Astrocyte (in vitro differentiated cells and primary cell): Measurements from ENCODE around the gene ADIG. TPM values are rescaled to one million over a fixed set of nuclear protein-coding genes. Genes with fewer than 3 reads are reported as not detected.

Experiments used
- DNase-seq: peaks from one replicate; pipeline ENCODE4 v3.0.0-alpha.2; 2010; ENCODE audit warnings: low read depth
- FAIRE-seq: peaks from 2 replicates; lab custom pipeline; 2011; peaks lifted over from hg19 to GRCh38; lab: Jason Lieb, UNC
- H2AFZ ChIP-seq: 2 replicates; pipeline ENCODE4 v1.6.0; 2012; ENCODE audit warnings: low read depth, low read length, inconsistent platforms
- H3K27ac ChIP-seq: 2 replicates; pipeline ENCODE4 v1.5.1; 2011; ENCODE audit warnings: low read depth, low read length, inconsistent platforms
- H3K27me3 ChIP-seq: 2 replicates; pipeline ENCODE4 v1.6.0; 2011; ENCODE audit warnings: low read length, inconsistent platforms; ENCODE audit not compliant: insufficient read depth
- H3K36me3 ChIP-seq: 2 replicates; pipeline ENCODE4 v1.5.1; 2011; ENCODE audit warnings: low read length, inconsistent platforms; ENCODE audit not compliant: insufficient read depth
- H3K4me1 ChIP-seq: 2 replicates; pipeline ENCODE4 v1.5.1; 2011; ENCODE audit warnings: low read length, inconsistent platforms; ENCODE audit not compliant: insufficient read depth
- H3K4me2 ChIP-seq: 2 replicates; pipeline ENCODE4 v1.6.0; 2012; ENCODE audit warnings: low read length, inconsistent platforms
- H3K4me3 ChIP-seq: 2 replicates; pipeline ENCODE4 v1.5.1; 2011; ENCODE audit warnings: low read depth, mild to moderate bottlenecking, low read length, inconsistent platforms; ENCODE audit not compliant: insufficient read depth
- H3K79me2 ChIP-seq: 2 replicates; pipeline ENCODE4 v1.6.0; 2012; ENCODE audit warnings: mild to moderate bottlenecking, low read length, inconsistent platforms; ENCODE audit not compliant: insufficient read depth
- H3K9ac ChIP-seq: 2 replicates; pipeline ENCODE4 v1.6.0; 2012; ENCODE audit warnings: mild to moderate bottlenecking, low read length, inconsistent platforms
- H3K9me3 ChIP-seq: 2 replicates; pipeline ENCODE4 v1.5.1; 2012; ENCODE audit warnings: low read depth, mild to moderate bottlenecking, low read length, inconsistent platforms; ENCODE audit not compliant: insufficient read depth
- H4K20me1 ChIP-seq: 2 replicates; pipeline ENCODE4 v1.6.0; 2012; ENCODE audit warnings: low read length, inconsistent platforms; ENCODE audit not compliant: insufficient read depth
- H3K27ac Mint-ChIP-seq: one replicate; pipeline ENCODE4 v1.8.0; 2021; ENCODE audit warnings: mild to moderate bottlenecking, mixed read lengths; ENCODE audit not compliant: unreplicated experiment
- H3K27me3 Mint-ChIP-seq: one replicate; pipeline ENCODE4 v1.8.0; 2021; ENCODE audit warnings: low read depth, mixed read lengths; ENCODE audit not compliant: unreplicated experiment
- H3K36me3 Mint-ChIP-seq: one replicate; pipeline ENCODE4 v1.8.0; 2021; ENCODE audit warnings: low read depth, mixed read lengths; ENCODE audit not compliant: unreplicated experiment
- H3K4me1 Mint-ChIP-seq: one replicate; pipeline ENCODE4 v1.8.0; 2021; ENCODE audit warnings: low read depth, mixed read lengths; ENCODE audit not compliant: unreplicated experiment
- H3K4me3 Mint-ChIP-seq: one replicate; pipeline ENCODE4 v1.8.0; 2021; ENCODE audit warnings: mild to moderate bottlenecking, moderate library complexity, mixed read lengths; ENCODE audit not compliant: unreplicated experiment
- H3K9me3 Mint-ChIP-seq: one replicate; pipeline ENCODE4 v1.8.0; 2021; ENCODE audit warnings: mild to moderate bottlenecking, mixed read lengths; ENCODE audit not compliant: unreplicated experiment
- CTCF ChIP-seq: IDR thresholded peaks from 2 replicates; pipeline ENCODE4 v1.5.1; 2011; ENCODE audit warnings: low read depth, mild to moderate bottlenecking, inconsistent platforms, low read length, moderate library complexity; ENCODE audit not compliant: insufficient read depth
- EZH2 ChIP-seq: IDR thresholded peaks from 2 replicates; pipeline ENCODE4 v1.6.1; 2012; ENCODE audit warnings: mild to moderate bottlenecking, low read length, inconsistent platforms; ENCODE audit not compliant: insufficient read depth
- total RNA-seq: library from RNA; stranded (reverse); gene quantifications from 2 replicates; pipeline ENCODE4 v1.2.1, GENCODE V29; 2021

Gene ADIG
- total RNA-seq, 1 donor from 2014 or later = not detected

- Histone ChIP-seq H3K4me3 (no peak overlapping the region), H3K79me2 (no peaks in the 10 kb centered on the region), H2AFZ (no peak overlapping the region), H3K9ac (no peak overlapping the region), H3K27me3 (peaks cover 4% of the 10 kb centered on the region), H3K27ac (no peak overlapping the region), H3K36me3 (peaks cover 13% of the 10 kb centered on the region), H3K9me3 (no peaks in the 10 kb centered on the region), H3K4me1 (no peaks in the 10 kb centered on the region), H4K20me1 (no peaks in the 10 kb centered on the region), H3K4me2 (no peak overlapping the region)
- no peak overlapping the region for H3K4me3 Mint-ChIP-seq
- no peaks in the 10 kb centered on the region for H3K9me3 Mint-ChIP-seq
- H3K27ac Mint-ChIP-seq = no peak overlapping the region
- DNase-seq (no peak), FAIRE-seq (no peak)
- H3K27me3 Mint-ChIP-seq = peaks cover 3% of the 10 kb centered on the region
- no peak for TF ChIP-seq EZH2
- no peak for TF ChIP-seq CTCF
- H3K36me3 Mint-ChIP-seq = peaks cover 2% of the 10 kb centered on the region
- H3K4me1 Mint-ChIP-seq = peaks cover 17% of the 10 kb centered on the region
Observed at GRCh38 chr20:38579219-38579910, 1.6 kb upstream of the ADIG start.

- H3K27ac Mint-ChIP-seq = no peak overlapping the region
Observed at GRCh38 chr20:38579921-38580320, 1.1 kb upstream of the ADIG start.

GRCh38 chr20:38581830-38582358 is 897 bp downstream of the ADIG start:
- no peak for TF ChIP-seq EZH2
- no peak for TF ChIP-seq CTCF

More at GRCh38 chr20:38579921-38580320, 1.1 kb upstream of the ADIG start:
- Mint-ChIP-seq H3K9me3 (no peaks in the 10 kb centered on the region), H3K4me3 (no peak overlapping the region), H3K27me3 (peaks cover 4% of the 10 kb centered on the region), H3K36me3 (peaks cover 2% of the 10 kb centered on the region), H3K4me1 (peaks cover 17% of the 10 kb centered on the region)
- no peak overlapping the region for H2AFZ ChIP-seq
- H3K4me1 ChIP-seq = no peaks in the 10 kb centered on the region
- peaks cover 4% of the 10 kb centered on the region for H3K27me3 ChIP-seq
- FAIRE-seq (no peak), DNase-seq (no peak)
- no peak for TF ChIP-seq EZH2
- H3K27ac ChIP-seq = no peak overlapping the region
- H3K36me3 ChIP-seq = peaks cover 8% of the 10 kb centered on the region
- H3K9ac ChIP-seq = no peak overlapping the region
- H3K4me3 ChIP-seq = no peak overlapping the region
- no peaks in the 10 kb centered on the region for H3K79me2 ChIP-seq
- H3K4me2 ChIP-seq = no peak overlapping the region
- no peaks in the 10 kb centered on the region for H3K9me3 ChIP-seq
- H4K20me1 ChIP-seq = no peaks in the 10 kb centered on the region

More at GRCh38 chr20:38581830-38582358, 897 bp downstream of the ADIG start:
- no peak for DNase-seq
- H3K4me2 ChIP-seq = no peak overlapping the region
- H3K79me2 ChIP-seq = no peaks in the 10 kb centered on the region
- no peak overlapping the region for H2AFZ ChIP-seq
- no peak overlapping the region for H3K27ac ChIP-seq
- Mint-ChIP-seq H3K27ac (no peak overlapping the region), H3K4me1 (peaks cover 17% of the 10 kb centered on the region), H3K9me3 (no peaks in the 10 kb centered on the region), H3K36me3 (peaks cover 2% of the 10 kb centered on the region), H3K27me3 (peaks cover 4% of the 10 kb centered on the region), H3K4me3 (no peak overlapping the region)
- H3K9me3 ChIP-seq = no peaks in the 10 kb centered on the region
- H3K36me3 ChIP-seq = no peaks in the 10 kb centered on the region
- no peaks in the 10 kb centered on the region for H3K4me1 ChIP-seq
- no peaks in the 10 kb centered on the region for H4K20me1 ChIP-seq
- H3K4me3 ChIP-seq = no peak overlapping the region
- peaks cover 4% of the 10 kb centered on the region for H3K27me3 ChIP-seq
- no peak for FAIRE-seq
- no peak overlapping the region for H3K9ac ChIP-seq
